MM.1S (cell line): Measurements from ENCODE around the gene IFNGR2.

Experiments
- CTCF ChIP-seq: fragments of 300-600 bp; sonication (generic); IDR thresholded peaks from 2 replicates; pipeline ENCODE4 v1.5.1; 2016; ENCODE audit warnings: antibody characterized with exemption, low read length, mixed read lengths
- EZH2phosphoT487 ChIP-seq: fragments of 300-600 bp; sonication (generic); IDR thresholded peaks from 2 replicates; pipeline ENCODE4 v1.6.1; 2018; ENCODE audit warnings: antibody characterized with exemption, low read length

GRCh38 chr21:33392284-33392985 lies 10.8 kb upstream of the IFNGR2 start:
- TF ChIP-seq CTCF (no peak), EZH2phosphoT487 (no peak)
